Measurements from ENCODE around the gene PPP2R2D. TPM values are rescaled to one million over a fixed set of nuclear protein-coding genes. Genes with fewer than 3 reads are reported as not detected.
"Not testable (repeated sequence)": the region's sequence is repeated elsewhere in the genome, so short reads cannot be mapped to it uniquely, and the experiment has no call there.

Gene PPP2R2D
- total RNA-seq, 1 donor from 2014 or later, result 27.4 TPM

DNA sequence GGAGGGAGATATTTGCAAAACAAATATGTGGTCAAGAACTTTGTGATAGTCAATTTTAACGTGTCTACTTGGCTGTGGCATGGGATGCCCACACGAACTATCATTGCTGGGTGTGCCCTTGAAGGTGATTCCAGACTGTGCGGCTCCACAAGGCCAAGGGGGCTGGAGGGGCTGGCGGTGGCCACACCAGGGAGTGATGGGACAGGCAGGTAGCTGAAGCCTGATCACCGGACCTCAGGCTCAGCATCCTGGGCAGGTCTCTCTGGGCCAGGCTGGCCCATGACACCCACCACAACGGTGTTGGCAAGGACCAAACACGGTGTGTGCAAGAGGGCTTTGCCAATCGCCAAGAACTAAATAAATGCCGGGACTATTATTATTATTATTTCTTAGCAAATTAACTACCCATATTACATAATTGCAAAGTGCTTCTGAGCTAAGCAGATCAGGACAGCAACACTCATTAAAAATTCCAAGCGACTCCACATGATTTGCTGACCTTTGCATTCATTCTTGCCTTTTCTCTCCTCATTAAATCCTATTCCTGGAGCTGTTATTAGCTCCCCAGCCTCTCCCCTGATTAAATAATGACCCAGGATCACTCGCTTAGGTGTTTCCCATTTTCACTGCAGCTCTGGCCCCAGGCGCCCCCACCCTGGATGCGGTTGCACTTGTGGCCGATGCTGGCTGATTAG lies 35.4 kb upstream of the PPP2R2D start:
- DNase-seq (ENCODE audit: low spot score), result no peak

- DNase-seq (ENCODE audit: low spot score), result no peak
Measured at GRCh38 chr10:131866673-131867072, 34.1 kb upstream of the PPP2R2D start.

DNA sequence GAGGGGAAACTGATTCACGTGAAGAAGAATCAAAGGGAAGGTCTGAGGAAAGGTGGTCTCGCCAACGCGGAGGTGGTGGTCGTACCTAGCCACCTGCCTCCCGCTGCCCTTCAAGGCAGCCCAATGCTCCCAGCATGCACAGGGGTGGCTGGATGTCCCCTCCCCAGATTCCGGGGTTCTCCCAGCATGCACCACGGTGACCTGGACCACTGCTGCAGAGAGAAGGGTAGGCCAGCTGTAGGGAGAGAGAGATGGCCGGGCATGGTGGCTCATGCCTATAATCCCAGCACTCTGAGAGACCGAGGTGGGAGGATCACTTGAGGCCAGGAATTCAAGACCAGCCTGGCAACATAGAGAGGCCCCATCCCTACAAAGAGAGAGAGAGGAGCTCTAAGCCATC lies 32.4 kb upstream of the PPP2R2D start:
- DNase-seq (ENCODE audit: low spot score), result no peak

DNA sequence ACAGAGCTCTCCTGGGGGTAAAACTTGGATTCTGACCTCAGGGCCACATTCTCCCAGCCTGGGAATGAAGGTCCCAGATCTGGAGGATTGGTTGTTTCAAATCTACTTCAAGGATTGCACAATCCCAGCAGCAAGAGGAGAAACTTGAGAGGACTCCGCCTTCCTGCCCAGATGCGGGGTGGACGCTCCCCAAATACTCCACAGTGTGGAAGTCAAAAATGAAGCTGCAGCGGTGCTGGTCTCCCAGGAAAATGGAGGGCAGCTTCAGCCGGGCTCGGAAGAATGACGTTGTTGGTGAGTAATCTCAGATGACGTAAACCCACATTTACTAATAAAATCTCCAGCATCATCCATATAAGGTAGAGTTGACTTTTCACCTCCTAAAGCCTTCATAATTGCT lies 31.5 kb upstream of the PPP2R2D start:
- no peak for DNase-seq (ENCODE audit: low spot score)

DNA sequence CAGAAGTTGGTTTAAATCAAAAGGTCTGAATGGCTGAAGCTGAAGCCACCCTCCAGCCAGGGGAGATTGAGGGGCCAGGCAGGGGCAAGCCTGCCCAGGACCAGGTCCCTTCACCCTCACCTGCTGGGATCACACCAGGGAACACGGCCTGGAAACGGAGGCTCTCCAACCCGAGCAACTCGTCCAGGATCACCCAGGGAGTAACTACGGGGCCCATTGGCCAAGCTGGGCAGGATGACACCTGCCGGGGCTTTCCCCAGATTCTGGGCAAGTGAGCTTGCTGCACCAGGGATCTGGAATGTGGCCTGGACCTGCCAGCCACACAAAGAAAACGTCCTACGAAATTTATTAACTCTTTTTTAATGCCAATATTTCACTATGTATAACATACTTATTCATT lies 30.4 kb upstream of the PPP2R2D start:
- DNase-seq (ENCODE audit: low spot score), result no peak

- no peak for DNase-seq (ENCODE audit: low spot score)
Measured at GRCh38 chr10:131870831-131871672, 29.8 kb upstream of the PPP2R2D start.

GRCh38 chr10:131871673-131872005 lies 29.2 kb upstream of the PPP2R2D start:
- DNase-seq (ENCODE audit: low spot score), result no peak

DNA sequence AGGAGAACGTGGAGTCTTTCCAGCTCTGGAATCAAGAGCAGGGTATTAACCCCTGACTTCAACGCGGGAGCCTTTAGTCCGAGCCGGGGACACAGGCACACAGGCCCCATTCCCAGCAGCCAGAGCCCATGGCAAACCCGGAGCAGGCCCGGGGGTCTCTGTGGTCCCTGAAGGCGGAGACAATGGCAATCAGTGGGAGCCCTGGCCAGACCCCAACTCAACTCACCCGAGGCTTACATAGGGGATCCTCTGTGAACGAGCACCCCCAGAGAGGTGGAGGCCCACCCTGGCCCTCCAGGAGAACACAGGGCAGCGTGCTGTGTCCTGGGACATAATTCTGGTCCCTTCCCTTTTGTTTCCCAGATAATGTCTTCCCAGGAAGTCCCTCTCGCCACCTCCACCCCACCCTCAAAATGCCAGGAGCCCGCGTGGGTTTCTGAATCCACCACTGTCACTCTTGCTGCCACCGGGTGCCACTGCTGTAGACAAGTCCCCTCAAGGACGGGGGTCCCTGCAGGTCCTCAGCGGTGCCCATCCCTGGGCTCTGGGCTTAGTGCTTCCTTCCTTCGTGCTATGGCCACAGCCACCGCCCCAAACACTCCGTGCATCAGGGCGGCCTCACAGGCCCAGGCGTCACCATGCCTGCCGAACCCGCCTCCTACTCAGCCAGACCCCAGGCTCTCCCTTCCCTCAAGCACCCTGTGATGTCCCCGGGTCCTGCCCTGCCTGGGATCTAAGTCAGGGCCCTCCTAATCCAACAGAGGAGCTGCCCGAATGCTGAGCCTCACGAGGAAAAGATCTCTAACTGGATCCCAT lies 28.6 kb upstream of the PPP2R2D start:
- DNase-seq (ENCODE audit: low spot score), result no peak

DNA sequence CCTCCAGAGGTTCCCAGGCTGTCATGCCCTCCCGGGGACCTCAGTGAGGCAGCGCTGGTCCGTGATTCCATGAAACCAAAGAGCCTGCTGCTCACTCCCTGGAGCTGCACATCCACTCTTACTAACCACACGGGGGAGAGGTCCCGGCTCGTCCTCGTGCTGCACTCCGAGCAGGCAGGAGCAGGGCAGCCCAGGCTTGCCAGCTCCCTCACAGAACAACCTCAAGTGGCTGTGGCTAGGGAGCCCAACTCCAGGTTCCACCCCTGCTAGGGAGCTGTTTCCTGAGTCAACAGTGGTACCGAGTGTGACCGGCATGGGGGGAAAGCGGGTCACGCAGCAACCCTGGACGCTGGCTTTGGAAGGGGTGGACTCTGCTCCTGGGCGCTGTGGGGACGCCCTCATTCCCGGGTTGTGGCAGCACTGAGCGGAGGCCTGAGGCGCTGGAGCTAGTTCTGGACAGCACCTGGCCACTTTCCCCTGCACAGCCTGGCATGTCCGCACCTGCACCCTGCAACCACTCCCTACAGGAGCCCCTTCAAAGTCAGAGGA lies 27.9 kb upstream of the PPP2R2D start:
- DNase-seq (ENCODE audit: low spot score), result no peak

DNA sequence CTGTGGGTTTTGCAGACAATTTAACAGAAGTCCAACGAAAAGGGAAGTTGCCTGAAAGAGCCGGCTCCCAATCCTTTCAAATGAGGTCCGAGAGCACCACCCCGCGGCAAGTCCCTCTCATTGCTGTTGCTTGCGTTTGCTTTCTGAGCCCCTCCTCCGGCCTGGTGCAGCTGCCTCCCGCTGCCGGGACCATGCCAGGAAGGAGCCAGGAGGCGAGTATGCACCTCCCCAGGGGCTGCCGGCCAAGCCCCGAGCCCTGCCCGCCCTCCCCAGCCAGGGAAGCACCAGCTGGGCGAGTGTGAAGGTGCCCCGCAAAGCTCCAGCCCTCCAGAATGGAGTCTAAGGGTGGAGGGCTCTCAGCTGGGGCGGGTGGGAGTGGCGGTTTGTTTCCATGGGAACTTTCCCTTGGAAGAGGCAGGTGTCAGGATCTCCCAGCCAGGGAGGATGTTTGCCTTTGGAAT lies 25.8 kb upstream of the PPP2R2D start:
- DNase-seq (ENCODE audit: low spot score), result no peak

GRCh38 chr10:131875501-131875900 lies 25.3 kb upstream of the PPP2R2D start:
- no peak for DNase-seq (ENCODE audit: low spot score)

- no peak for DNase-seq (ENCODE audit: low spot score)
Measured at GRCh38 chr10:131876017-131876416, 24.8 kb upstream of the PPP2R2D start.

GRCh38 chr10:131876508-131876907 lies 24.3 kb upstream of the PPP2R2D start:
- no peak for DNase-seq (ENCODE audit: low spot score)

GRCh38 chr10:131880016-131880590 lies 20.7 kb upstream of the PPP2R2D start:
- no peak for DNase-seq (ENCODE audit: low spot score)

GRCh38 chr10:131881104-131881880 lies 19.5 kb upstream of the PPP2R2D start:
- DNase-seq (ENCODE audit: low spot score), result no peak

- no peak for DNase-seq (ENCODE audit: low spot score)
Measured at GRCh38 chr10:131882151-131882550, 18.7 kb upstream of the PPP2R2D start.

DNA sequence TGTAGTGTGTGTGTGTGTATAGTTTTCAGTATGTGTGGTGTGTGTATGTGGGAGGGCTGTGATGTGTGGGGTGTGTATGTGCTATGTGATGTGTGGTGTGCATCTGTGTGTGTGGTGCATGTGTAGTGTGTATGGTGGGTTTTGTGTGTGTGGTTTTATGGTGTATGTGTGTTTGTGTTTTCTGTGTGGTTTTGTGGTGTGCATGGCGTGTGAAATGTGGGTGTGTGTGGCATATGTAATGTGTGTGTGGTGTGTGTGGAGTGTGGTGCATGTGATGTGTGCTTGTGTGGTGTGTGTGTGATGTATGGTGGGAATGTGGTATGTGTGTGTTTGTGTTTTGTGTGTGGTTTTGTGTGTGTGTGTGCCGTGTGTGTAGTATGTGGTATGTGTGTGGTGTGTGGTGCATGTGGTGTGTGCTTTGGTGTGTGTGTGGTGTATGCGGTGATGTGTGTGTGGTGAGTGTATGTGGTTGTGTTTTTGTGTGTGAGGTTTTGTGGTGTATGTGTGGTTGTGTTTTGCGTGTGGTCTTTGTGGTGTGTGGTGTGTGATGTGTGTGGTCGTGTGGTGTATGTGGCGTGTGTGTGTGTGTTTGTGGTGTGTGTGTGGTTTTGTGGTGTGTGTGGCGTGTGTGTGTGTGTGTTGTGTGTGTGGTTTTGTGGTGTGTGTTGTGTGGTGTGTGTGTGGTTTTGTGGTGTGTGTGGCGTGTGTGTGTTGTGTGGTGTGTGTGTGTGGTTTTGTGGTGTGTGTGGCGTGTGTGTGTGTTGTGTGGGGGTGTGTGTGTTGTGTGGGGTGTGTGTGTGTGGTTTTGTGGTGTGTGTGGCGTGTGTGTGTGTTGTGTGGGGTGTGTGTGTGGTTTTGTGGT lies 18.0 kb upstream of the PPP2R2D start:
- no peak for DNase-seq (ENCODE audit: low spot score)

DNA sequence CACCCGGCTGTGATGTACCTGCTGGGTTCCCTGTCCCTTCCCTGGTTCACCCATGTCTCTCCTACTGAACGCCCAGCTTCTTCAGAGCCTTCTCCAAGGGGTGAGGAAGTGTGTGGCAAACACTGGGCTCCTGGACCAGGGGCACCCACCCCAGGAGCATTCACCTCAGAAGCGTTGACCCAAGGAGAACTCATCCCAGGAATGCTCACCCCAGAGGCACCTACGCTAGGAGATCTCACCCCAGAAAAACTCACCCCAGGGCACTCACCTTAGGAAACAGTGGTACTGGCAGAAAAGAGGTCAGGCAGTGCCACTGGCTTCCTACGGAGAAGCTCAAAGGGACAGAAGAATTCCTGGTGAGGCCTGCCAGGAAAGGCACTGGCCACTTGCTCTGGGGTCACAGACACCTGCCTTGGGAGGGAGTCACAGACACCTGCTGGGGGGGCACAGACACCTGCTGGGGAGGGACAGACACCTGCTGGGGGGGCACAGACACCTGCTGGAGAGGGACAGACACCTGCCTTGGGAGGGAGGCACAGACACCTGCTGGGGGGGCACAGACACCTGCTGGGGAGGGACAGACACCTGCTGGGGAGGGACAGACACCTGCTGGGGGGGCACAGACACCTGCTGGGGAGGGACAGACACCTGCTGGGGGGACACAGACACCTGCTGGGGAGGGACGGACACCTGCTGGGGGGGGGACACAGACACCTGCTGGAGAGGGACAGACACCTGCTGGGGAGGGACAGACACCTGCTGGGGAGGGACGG lies 17.0 kb upstream of the PPP2R2D start:
- not testable (repeated sequence) for DNase-seq (ENCODE audit: low spot score)
